HEK293 (cell line): Measurements from ENCODE around the gene KRTAP19-4.

Experiments used
- CTCF ChIP-seq: fragments of 450-650 bp; formaldehyde crosslinking; IDR thresholded peaks from 2 replicates; pipeline ENCODE4 v1.5.1; 2016; ENCODE audit warnings: missing biosample characterization, missing genetic modification characterization
- PATZ1 ChIP-seq: fragments of 450-650 bp; formaldehyde crosslinking; IDR thresholded peaks from 2 replicates; pipeline ENCODE4 v1.5.1; 2016; ENCODE audit warnings: missing biosample characterization, missing genetic modification characterization
- REST ChIP-seq: fragments of 450-650 bp; formaldehyde crosslinking; IDR thresholded peaks from 2 replicates; pipeline ENCODE4 v1.5.1; 2016; ENCODE audit warnings: missing biosample characterization, missing genetic modification characterization
- YY1 ChIP-seq: fragments of 450-650 bp; formaldehyde crosslinking; IDR thresholded peaks from 2 replicates; pipeline ENCODE4 v1.5.1; 2018; ENCODE audit warnings: missing biosample characterization, missing genetic modification characterization
- ZBTB7A ChIP-seq: fragments of 450-650 bp; formaldehyde crosslinking; IDR thresholded peaks from 2 replicates; pipeline ENCODE4 v1.5.1; 2016; ENCODE audit warnings: low read depth, missing biosample characterization, missing genetic modification characterization
- ZFP37 ChIP-seq: fragments of 450-650 bp; formaldehyde crosslinking; IDR thresholded peaks from 2 replicates; pipeline ENCODE4 v1.5.1; 2016; ENCODE audit warnings: missing biosample characterization, missing genetic modification characterization
- ZNF521 ChIP-seq: fragments of 450-650 bp; formaldehyde crosslinking; IDR thresholded peaks from 2 replicates; pipeline ENCODE4 v1.5.1; 2017; ENCODE audit warnings: missing biosample characterization, mild to moderate bottlenecking, missing genetic modification characterization
- ZSCAN4 ChIP-seq: fragments of 450-650 bp; formaldehyde crosslinking; IDR thresholded peaks from 2 replicates; pipeline ENCODE4 v1.5.1; 2017; ENCODE audit warnings: missing biosample characterization, missing genetic modification characterization

GRCh38 chr21:30541764-30542163 is 44.8 kb upstream of the KRTAP19-4 start, which contains the start of gene KRTAP19-6:
- no peak for TF ChIP-seq YY1
- no peak for TF ChIP-seq ZSCAN4 (tag by site-specific recombination)
- TF ChIP-seq PATZ1 (tag by site-specific recombination), result no peak
- no peak for TF ChIP-seq ZBTB7A (tag by site-specific recombination)
- TF ChIP-seq ZNF521 (tag by site-specific recombination), result no peak
- TF ChIP-seq CTCF (tag by site-specific recombination), result no peak
- TF ChIP-seq REST (tag by site-specific recombination), result no peak
- no peak for TF ChIP-seq ZFP37 (tag by site-specific recombination)
